Lower leg skin (tissue), 3 donors: Measurements from ENCODE around the gene BIRC7.

ENCODE experiments used
- CTCF ChIP-seq, 3 donors: fragments of 450-650 bp; IDR thresholded peaks; one replicate each; pipeline ENCODE4 v1.5.1; 2016; ENCODE audit warnings: antibody characterized with exemption in 3 of 3, mild to moderate bottlenecking in 3 of 3, moderate library complexity in 2 of 3
- POLR2A ChIP-seq, 2 donors: fragments of 450-650 bp; IDR thresholded peaks; one replicate each; pipeline ENCODE4 v1.6.1; 2016 to 2017; ENCODE audit warnings: antibody characterized with exemption in 2 of 2, mild to moderate bottlenecking in 1 of 2, moderate library complexity in 1 of 2

GRCh38 chr20:63227260-63227659 lies 8.4 kb upstream of the BIRC7 start:
- TF ChIP-seq CTCF (IDR thresholded peaks at IDR 0.05): no peak
- no peak for TF ChIP-seq POLR2A (IDR thresholded peaks at IDR 0.05)
